GM18505 (cell line): ENCODE results near the gene SFI1.
A peak's percentile ranks its signal among the peaks of the same experiment; 100 is the strongest.

Experiments
- ATAC-seq: cut with Tn5 transposase; IDR thresholded peaks from one replicate; pipeline ENCODE4 v1.9.1; 2021; ENCODE audit not compliant: unreplicated experiment
- POLR2A ChIP-seq: IDR thresholded peaks from 4 replicates; pipeline ENCODE4 v1.6.1; 2011; ENCODE audit warnings: borderline replicate concordance; ENCODE audit not compliant: insufficient read depth, insufficient read length; ENCODE audit errors: extremely low read depth

Gene SFI1

GRCh38 chr22:31629741-31630184 lies 133.4 kb downstream of the SFI1 start:
- ATAC-seq: no peak
- TF ChIP-seq POLR2A: no peak

GRCh38 chr22:31630331-31631329 lies 134.3 kb downstream of the SFI1 start:
- peak; percentile 59 for ATAC-seq

GRCh38 chr22:31631436-31631835 lies 135.1 kb downstream of the SFI1 start:
- no peak for TF ChIP-seq POLR2A

More at GRCh38 chr22:31630331-31631329, 134.3 kb downstream of the SFI1 start:
- TF ChIP-seq POLR2A: peak; percentile 55

GRCh38 chr22:31635638-31636306 lies 139.4 kb downstream of the SFI1 start:
- ATAC-seq: no peak

More at GRCh38 chr22:31631436-31631835, 135.1 kb downstream of the SFI1 start:
- ATAC-seq: no peak

GRCh38 chr22:31637447-31637890 lies 141.1 kb downstream of the SFI1 start:
- TF ChIP-seq POLR2A: peak; percentile 72
- ATAC-seq: no peak

More at GRCh38 chr22:31635638-31636306, 139.4 kb downstream of the SFI1 start:
- TF ChIP-seq POLR2A: no peak

GRCh38 chr22:31637891-31638618 lies 141.7 kb downstream of the SFI1 start:
- peak; percentile 71 for TF ChIP-seq POLR2A
- ATAC-seq: no peak

GRCh38 chr22:31639436-31640039 lies 143.2 kb downstream of the SFI1 start:
- TF ChIP-seq POLR2A: no peak
- ATAC-seq: no peak

- TF ChIP-seq POLR2A: no peak
- no peak for ATAC-seq
Measured at GRCh38 chr22:31646186-31647019, 150.1 kb downstream of the SFI1 start.

- ATAC-seq: no peak
- no peak for TF ChIP-seq POLR2A
Measured at GRCh38 chr22:31647066-31647465, 150.7 kb downstream of the SFI1 start.

GRCh38 chr22:31647523-31648320 lies 151.4 kb downstream of the SFI1 start:
- no peak for TF ChIP-seq POLR2A
- no peak for ATAC-seq

GRCh38 chr22:31650391-31650790 lies 154.1 kb downstream of the SFI1 start:
- no peak for TF ChIP-seq POLR2A
- ATAC-seq: no peak
